HG02938 (cell line): ENCODE results near the gene EFS.

ENCODE experiments used
- ATAC-seq: cut with Tn5 transposase; IDR thresholded peaks from one replicate; pipeline ENCODE4 v1.9.1; 2021; ENCODE audit warnings: mild to moderate bottlenecking, moderate library complexity; ENCODE audit not compliant: unreplicated experiment

EFS gene

DNA sequence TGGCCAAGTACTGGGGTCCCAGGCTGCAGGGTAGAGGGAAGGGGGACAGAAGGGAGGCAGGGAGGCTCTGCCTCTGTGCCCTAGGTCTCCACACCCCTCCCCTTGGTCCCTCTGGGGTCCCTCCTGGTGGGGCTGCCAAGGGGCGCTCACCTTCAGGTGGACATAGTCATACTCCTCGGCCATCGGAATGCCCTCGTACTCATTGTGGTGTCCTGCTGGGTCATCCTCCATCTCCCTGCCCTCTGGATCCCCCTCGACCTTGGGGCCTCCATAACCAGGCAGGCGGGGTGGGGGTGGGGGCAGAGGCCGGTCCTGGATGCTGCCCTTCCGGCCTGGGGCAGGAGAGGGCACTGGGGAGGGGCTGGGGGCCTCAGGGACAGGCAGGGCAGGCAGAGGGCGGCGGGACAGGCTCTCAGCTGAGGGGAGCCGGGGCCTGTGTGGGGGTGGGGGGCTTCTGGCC is 5.8 kb downstream of the EFS start:
- ATAC-seq = no peak

DNA sequence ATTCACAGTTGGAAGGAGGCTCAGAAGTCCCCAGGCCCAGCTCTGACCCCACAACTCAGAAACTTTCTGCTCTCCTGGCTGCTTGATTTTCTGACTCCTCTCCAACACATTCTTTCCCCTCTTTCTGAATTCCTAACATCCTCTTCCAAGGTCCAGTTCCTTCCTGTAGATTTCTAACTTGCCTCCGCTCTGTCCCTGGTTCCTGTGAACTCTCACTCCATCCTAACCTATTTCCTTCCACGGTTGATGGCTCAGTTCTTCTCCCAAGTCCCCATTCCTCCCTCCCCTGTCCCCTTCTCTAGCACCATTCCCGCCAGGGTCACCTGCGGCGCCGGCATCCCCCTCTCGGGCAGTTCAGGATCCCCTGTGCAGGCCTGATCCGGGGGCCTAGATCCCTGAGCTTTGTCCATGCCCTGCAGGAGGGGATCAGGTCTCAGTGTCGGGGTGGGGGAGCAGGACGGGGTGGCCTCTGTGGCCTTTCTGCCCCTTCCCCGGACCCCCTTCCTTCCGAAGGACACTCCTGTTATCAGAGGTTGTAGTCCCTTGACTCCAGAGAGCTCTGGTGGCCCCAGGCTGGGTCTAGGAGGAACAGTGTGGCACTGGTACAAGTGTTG is 6.3 kb downstream of the EFS start:
- ATAC-seq = no peak

- no peak for ATAC-seq
Measured at GRCh38 chr14:23358042-23358441, 6.9 kb downstream of the EFS start.

DNA sequence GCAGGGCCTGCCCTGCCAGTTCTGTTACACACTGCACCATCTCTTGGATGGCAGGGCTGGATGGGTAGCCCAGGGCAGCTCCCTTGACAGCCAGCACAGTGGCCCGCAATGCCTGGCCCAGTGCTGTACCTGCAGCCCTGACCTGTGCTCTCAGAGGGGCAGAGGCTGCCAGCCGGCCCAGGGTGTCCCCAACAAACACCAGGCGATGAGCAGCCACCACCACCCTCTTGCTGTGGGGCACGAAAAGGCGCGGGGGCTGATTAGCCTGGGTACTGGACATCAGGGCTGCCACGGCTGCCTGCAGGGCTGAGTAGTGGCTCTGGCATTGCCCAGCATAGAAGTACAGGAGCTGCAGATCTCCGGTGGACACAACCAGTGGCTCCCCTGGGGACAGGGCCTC is 7.7 kb downstream of the EFS start:
- ATAC-seq = no peak

DNA sequence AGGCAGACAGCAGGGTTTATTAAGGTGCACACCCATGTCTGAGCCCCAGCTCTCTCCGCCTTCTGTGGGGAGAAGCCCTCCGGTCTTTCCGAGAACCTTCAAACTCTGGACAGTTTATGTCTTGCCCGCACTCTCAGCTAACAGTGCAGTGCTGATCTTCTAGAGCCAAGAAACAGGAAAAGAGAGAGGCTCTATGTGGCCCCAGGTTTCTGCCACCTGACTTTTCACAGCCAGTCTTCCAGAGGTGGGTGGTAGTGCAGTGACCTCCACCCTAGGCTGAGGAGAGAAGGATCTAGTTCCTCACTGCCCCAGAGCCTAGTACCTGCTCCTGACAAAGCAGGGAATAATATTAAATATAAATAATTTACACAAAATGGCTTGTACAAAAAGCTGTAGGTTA is 8.3 kb downstream of the EFS start:
- no peak for ATAC-seq

DNA sequence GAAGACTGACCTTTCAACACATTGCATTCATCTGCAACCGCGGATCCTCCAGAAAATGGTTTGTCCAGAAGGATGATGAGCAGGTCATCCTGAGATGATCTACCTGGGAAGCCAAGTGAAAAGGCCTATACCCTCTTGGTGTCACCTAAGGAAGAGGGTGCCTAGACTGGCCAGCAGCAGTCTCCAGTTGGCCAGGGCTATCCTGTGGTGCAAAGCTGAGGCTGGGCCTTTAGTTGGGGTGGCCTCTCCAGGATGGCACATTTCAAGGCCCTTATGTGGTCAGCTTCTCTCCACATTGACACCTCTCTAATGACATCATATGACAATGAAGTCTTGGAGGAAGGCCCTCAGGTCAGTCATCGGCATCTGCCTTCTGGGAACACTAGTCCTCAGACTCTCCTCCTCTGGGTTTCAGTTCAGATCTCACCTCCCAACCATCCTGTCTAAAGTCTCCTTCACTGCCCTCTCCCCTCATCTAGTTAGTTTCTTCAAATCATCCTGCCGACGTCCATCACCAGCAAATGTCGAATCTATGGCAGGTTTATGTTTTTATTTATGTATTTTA is 9.0 kb downstream of the EFS start:
- ATAC-seq = no peak

DNA sequence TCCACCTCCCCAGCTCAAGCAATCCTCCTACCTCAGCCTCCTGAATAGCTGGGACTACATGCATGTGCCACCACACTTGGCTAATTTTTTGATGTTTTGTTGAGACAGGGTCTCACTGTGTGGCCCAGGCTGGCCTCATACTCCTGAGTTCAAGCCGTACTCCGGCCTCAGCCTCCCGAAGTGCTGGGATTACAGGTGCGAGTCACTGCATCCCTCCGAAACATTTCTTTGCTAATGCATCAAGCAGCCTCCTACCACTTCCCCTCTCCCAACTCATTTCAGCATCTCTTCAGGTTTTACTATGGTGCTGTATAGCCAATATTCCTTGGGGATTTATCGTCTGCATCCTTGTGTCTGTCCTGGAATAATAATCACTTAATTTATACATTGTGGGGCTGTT is 10.0 kb downstream of the EFS start:
- ATAC-seq = no peak

DNA sequence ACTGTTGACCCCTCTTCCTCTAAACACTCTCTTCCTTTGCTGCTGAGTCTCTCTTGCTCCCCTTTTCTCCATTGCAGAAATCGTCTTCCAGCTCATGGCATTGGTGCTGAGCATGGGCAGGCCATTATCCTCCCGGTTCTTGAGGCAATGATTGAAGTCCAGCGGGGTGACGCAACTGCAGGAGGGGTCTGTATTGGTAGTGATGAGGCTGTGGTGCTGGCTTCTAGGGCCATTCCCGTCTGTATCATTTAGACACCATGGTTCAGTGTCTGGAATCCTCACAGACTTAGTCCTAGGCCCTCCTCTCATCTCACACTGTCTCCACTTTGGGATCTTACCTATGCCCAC is 11.6 kb downstream of the EFS start:
- no peak for ATAC-seq

DNA sequence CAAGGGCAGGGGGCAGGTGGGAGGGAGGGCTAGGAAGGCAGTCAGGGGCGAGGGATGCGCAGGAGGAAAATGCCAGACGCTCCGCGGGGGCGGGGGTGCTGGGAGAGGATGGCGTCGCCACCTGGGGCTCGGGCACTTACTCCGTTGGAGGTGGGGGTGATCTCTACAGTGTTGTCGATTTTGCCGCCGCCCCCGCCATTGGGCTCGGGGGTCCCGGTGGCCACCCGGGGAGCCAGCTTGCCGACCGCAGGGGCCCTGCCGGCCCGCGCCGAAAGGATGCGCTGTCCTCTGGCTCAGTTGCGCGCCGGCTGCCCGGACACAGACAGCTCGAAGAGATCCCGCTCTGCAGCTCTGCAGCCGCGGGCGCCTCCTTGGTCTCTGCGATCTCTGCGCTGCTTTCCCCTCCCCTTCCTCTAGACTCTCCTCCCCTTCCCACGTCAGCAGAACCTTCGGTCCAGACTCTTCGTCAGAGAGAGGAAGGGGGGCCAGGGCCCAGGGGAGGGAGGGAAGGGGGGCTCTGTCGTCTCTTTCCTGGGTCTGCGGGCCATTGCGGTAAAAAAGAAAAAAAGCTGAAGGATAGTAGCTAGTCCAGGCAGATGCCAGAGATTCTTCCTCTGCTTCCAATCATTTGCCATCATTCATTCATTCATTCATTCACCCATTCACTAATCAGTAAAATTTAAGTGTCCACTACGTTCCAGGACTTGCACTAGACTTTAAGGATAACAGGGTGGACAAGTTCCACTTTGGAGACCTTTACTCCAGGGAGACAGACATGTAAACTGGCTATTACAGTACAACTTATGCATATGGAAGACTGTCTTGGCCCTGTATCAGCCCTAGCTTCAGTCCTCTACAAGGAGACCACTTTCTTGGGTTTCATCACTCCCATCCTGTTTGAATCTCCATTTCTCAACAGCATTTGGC is 12.2 kb downstream of the EFS start, which contains the start of gene SLC22A17:
Gene SLC22A17 (minus strand): TSS at position 382 of the 927 bp plus-strand sequence.
- no peak for ATAC-seq

GRCh38 chr14:23351681-23352505 is 13.1 kb downstream of the EFS start:
- no peak for ATAC-seq

- ATAC-seq = no peak
Measured at GRCh38 chr14:23349156-23349845, 15.7 kb downstream of the EFS start.

DNA sequence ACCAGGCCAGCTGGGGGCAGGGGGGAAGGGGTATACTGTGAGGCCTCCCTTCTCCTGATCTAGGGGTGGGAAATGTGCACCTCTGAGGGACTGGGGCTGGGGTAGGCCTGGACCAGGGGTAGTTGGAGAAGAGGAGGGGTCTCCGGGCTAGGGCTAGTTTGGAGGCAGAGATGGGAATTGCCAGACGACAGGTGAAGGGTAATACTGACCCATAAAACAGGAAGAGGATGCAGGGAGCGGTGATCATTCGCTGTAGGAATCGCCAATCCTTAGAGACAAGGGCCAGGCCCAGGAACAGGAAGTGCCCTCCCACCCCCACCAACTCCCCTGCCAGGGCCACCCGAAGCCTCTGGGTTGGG is 16.7 kb downstream of the EFS start:
- no peak for ATAC-seq

DNA sequence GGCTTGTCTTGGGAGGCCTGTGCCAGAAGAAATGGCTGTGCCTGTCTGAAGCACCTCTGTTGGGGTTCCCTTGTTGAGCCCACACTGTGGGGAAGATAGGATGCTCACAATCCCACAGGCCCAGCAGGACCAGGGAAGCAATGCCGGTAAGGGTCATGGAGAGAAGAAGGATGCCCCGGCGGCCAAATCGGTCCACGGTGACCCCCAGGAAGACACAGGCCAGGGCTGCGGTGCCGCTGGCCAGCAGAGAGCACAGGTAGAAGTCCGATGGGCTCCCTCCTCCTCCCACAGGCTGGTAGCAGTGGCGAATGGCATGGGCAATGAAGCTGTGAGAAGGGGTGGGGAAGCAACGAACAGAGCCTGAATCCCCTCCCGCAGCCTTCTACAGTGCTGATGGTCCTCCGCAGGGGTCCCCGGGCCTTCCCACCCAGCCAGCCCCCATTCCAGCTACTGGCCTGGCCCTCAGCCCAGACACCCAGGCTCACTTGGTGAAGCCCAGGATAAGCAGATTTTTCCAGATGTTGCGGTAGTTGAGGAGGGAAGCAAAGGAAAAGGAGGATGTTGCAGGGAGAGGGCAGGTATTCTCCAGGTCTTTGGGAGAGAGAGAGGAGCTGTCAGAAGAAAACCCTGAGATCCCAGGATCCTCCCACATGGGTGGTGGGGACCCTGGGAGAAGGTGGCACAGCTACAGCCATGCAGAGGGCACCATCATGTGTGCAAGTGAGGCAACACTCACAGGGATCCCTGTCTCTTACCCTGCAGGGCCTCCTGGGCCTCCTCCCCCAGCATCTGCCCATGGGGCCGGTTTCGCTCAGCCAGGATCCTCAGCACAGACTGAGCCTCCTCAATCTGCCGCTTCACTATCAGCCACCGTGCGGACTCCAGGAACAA is 17.3 kb downstream of the EFS start:
- no peak for ATAC-seq

DNA sequence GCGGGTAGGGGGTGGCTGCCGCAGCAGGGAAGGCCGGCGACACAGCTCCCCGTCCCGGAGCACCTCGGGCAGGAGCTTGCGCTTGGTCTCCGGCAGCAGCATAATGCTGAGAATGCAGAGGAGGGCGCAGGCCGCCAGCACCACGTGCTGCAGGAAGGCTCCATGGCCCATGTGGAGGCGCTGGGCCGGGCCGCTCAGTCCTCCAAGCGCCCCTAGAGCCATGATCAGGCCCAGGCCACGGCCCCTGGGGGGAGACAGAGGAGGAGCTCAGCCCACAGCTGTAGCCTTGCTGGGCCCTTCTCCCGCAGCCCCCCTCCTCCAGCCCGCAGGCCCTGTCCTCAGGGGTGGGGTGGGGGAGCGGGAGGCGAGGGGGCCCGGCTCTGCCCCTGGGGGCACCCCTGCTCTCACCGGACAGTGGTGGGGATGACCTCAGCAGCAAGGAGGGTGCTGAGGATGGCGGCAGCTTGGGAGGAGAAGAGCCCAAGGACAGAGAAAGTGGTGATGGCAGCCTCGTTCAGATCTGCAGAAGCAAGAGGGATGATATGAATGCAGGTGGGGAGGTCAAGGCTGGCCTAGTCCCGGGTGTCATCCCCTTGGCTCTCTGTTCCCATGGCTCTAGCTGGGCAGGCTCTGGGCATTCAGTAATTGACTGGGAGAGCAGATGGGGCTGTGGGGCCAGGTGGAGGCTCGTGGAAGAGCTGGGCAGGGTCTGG is 18.1 kb downstream of the EFS start:
- ATAC-seq = no peak

GRCh38 chr14:23345987-23346692 is 18.8 kb downstream of the EFS start:
- no peak for ATAC-seq

DNA sequence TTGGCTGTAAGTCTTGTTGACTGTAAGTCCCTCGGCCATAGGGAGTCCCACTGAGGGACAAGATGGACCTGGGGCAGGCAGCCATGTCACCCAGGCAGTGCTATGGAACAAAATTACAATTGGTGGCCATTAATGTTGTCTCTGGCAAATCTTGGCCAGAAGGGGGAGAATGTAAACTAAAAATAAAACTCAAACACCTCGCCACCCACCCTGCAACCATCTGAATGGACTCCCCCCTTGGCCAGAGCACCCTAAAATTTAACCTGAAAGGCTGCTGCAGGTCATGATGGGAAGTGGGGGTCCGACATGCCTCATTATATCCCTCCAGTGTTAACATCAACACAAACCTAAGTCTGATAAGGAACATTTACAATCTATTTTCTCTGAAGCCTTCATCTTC is 20.5 kb downstream of the EFS start:
- no peak for ATAC-seq

- no peak for ATAC-seq
Measured at GRCh38 chr14:23339506-23340268, 25.3 kb downstream of the EFS start.

DNA sequence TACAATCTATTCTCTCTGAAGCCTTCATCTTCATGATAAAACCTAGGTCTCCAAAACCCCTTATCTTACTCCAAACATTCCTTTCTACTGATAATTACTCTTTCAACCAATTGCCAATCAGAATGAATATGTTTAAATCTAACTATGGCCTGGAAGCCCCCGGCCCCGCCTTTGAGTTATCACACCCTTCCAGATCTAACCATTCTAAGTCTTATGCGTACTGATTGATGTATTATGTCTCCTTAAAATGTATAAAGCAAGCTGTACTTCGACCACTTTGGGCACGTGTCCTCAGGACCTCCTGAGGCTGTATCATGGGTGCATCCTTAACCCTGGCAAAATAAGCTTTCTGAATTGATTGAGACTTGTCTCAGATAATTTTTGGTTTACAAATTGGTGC is 29.3 kb downstream of the EFS start:
- ATAC-seq = no peak
